ENCODE measurements around the gene COMMD2.

- TF ChIP-seq, protein P1, sequence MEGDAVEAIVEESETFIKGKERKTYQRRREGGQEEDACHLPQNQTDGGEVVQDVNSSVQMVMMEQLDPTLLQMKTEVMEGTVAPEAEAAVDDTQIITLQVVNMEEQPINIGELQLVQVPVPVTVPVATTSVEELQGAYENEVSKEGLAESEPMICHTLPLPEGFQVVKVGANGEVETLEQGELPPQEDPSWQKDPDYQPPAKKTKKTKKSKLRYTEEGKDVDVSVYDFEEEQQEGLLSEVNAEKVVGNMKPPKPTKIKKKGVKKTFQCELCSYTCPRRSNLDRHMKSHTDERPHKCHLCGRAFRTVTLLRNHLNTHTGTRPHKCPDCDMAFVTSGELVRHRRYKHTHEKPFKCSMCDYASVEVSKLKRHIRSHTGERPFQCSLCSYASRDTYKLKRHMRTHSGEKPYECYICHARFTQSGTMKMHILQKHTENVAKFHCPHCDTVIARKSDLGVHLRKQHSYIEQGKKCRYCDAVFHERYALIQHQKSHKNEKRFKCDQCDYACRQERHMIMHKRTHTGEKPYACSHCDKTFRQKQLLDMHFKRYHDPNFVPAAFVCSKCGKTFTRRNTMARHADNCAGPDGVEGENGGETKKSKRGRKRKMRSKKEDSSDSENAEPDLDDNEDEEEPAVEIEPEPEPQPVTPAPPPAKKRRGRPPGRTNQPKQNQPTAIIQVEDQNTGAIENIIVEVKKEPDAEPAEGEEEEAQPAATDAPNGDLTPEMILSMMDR (IDR thresholded peaks at IDR 0.05), result no peak
- no peak for TF ChIP-seq EZH2 (IDR thresholded peaks at IDR 0.05; ENCODE audit: borderline replicate concordance, insufficient read depth, low read depth, low read length, poor library complexity, severe bottlenecking)
These were observed 16.4 kb upstream of the COMMD2 start for GRCh38 chr3:149768704-149769103.
